Activated T-cell treated with anti-CD3 and anti-CD28 coated beads, Interleukin-2, amount 50 U/mL, for 1 hour (primary cell): ENCODE measurements around the gene SLC47A2.

Experiments
- DNase-seq: peaks from one replicate; pipeline ENCODE4 v3.0.0-alpha.2; 2020

Gene SLC47A2

DNA sequence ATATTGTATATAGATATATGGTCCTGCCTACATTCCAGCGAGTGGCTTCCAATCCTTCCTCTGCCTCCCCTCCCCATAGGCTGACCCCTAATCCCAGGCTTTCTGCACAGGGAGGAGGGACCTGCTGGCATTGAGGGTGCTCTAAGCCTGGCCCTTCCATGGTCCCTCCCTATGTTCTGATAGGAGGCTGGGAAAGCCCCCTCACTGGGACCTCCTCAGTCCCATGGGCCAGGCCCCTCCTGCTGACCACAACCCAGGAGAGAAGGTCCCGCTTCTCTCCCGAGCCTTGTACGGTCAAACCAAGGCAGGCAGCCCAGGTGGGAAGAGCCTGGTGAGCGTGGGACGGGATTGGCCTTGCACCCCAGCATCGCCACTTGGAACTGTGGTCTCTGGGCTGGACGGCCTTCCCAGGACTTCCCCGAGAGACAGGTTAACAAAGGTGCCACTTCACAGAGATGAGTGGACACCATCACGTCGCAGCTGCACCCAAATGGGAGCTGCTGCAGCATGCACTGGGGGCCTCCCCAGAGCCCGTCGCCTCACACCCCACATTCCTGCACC lies 30.9 kb upstream of the SLC47A2 start:
- DNase-seq = no peak

GRCh38 chr17:19746517-19746916 lies 30.1 kb upstream of the SLC47A2 start:
- no peak for DNase-seq

DNA sequence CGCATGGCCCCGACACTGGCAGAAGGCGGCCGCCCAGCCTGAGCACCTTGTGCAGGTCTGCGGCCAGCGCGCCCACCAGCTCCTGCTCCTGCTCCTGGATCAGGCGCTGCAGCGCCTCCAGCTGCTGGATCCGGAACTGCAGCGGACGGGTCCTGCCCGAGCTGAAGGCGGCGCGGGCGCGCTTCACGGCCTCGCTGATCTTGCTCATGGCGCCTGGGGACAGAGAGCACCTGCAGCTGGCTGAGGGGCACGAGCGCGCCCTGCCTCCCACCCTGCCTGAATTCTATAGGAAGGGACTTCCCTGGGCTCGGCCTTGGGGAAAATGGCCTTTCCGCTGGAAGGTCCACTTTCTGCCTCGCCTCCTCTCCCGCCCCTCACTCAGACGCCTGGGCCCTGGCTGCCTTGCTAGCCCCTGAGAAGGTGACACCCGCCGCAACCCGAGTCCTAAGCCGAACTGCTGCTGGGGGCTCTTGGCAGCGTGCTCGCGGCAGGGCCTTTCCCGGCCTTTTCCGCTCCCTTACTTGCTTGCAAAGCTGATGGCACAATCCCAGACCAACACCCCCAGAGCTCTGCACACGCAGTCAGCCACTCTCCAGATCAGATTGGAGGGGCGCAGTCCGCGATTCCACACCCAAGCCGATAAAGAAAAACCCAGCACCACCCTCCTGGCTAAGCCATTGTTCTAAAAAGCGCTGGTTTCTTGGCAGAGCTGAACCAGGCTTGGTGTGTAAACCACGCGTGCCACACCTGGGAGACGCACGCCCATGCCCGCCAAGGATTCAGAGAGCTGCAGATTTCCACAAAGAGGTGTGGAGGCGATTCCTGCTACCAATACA lies 28.8 kb upstream of the SLC47A2 start:
- peak; percentile 91 for DNase-seq

DNA sequence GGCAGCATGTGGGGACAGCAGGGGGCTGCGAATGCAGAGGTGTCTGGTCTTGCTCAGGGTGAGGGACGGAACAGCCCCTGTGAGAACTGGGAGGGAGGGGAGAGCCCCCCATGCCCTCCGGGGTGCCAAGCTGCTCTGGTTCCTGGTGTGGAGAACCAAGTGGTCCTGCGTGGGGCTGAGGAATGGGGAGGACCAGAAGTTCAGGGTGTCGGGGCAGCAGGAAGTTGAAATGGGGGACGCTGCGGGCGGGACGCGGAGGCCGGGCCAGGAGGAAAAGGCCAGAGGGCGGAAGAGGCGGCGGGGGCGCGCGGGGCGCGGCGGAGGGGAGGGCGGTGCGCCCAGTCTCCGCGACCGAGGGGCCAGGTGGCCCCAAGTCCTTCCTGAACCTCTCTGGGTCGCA lies 28.1 kb upstream of the SLC47A2 start:
- no peak for DNase-seq

GRCh38 chr17:19743101-19744100 lies 27.0 kb upstream of the SLC47A2 start:
- no peak for DNase-seq

GRCh38 chr17:19742495-19742894 lies 26.1 kb upstream of the SLC47A2 start:
- no peak for DNase-seq

DNA sequence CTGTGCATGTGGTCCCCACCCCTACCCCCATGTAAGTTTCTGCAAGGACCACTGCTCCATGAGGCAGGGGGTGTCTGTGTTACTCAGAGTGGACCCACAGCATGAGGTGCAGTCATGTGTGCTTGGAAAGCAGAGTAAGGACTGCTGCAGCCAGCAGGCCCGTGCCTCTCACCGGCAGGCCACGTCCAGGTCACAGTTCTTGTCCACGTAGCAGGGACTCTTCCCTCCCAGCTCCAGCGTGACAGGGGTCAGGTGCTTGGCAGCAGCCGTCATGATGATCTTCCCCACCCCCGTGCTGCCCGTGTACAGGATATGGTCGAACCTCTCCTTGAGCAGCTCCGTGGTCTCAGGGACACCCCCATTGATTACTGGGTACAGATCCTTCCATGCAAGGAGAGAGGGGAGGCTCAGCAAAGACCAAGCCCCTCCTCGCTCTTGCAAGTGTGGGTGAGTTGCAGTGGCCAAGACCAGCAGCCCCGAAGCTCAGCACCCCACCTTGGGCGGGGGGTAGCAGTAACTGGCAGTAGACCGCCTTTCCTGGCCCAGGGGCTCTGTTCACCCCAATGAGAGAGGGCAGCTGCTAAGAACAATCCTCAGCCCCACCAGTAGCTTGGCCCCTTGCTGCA lies 25.6 kb upstream of the SLC47A2 start:
- DNase-seq = no peak

- DNase-seq = no peak
Measured at GRCh38 chr17:19740933-19741332, 24.5 kb upstream of the SLC47A2 start.

DNA sequence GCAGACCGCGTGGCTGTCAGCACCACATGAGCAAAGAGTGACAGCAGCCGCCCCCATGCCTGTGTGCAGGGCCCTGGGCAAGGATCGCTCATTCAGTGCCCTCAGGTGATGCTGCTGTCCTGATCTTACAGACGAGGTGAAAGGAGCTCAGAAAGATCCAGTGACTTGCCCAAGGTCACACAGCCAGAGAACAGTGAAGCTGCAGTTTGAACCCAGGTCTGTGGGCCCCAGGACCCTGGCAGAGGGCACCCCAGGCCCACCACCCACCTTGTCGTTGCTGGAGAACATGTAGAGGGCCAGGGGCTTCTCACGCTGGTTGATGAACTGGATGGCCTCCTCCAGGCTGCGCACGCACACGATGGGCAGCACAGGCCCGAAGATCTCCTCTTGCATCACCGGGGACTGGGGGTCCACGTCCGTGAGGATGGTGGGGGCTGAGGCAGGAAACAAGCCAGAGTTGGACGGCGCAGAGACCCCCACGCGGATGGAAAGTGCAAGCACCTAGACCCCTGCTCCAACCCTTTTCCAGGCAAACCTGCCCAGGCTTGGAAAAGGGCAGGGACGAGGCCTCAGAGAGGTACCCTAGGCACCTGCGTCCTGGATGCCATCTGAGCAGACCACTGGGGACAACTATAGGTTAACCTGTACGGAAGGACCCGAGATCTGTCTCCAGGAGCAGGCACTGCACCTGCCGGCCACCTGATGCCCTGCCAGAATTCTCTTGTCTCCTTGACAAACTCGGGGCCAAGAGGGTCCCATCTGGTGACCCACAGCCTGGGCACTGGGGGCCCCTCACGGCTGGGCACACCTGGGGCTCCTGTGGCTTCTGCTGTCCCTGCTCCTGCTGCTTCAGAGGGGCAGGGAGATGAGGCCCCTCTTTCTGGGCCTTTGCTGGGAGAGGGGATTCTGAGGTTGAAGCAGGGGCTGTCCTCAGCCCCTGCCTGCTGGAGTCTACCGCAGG lies 23.1 kb upstream of the SLC47A2 start:
- no peak for DNase-seq

DNA sequence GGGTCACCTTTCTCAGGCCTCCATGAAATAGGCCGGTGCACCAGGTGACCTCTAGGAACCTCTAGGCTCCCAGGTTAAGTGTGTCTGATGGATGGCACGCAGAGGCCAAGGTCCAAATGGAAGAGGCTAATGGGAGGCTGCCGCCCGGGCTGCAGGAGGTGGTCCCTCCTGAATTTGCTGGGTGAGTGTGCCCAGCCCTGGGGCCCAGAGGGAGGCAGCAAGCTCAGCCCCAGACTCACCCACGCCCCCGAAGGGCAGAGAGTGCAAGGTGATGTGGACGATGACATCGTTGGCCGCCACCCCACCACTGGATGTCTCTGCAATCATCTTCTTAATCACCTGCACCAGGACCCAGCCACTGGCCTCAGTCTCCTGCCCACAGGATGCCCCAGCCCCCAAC lies 22.4 kb upstream of the SLC47A2 start:
- DNase-seq = no peak

DNA sequence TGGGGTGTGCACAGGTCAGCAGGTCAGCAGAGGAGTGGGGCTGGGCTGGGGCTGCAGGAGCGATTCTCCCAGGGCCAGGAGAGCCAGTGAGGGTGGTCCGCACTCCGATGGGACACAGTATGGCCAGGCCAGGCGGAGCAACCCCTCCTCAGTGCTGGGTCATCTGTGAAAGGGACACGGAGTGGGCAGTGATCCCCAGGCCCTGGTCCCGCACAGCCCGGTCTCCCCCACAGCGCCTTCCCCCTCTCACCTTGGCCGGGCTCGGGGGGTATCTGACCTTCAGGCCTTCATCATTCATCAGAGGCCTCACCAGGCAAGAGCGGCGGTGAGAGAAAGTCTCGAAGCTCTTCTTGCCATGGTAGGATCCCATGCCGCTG lies 21.7 kb upstream of the SLC47A2 start:
- no peak for DNase-seq

- no peak for DNase-seq
Measured at GRCh38 chr17:19737305-19738072, 21.1 kb upstream of the SLC47A2 start.

- DNase-seq = no peak
Measured at GRCh38 chr17:19736071-19736470, 19.7 kb upstream of the SLC47A2 start.

DNA sequence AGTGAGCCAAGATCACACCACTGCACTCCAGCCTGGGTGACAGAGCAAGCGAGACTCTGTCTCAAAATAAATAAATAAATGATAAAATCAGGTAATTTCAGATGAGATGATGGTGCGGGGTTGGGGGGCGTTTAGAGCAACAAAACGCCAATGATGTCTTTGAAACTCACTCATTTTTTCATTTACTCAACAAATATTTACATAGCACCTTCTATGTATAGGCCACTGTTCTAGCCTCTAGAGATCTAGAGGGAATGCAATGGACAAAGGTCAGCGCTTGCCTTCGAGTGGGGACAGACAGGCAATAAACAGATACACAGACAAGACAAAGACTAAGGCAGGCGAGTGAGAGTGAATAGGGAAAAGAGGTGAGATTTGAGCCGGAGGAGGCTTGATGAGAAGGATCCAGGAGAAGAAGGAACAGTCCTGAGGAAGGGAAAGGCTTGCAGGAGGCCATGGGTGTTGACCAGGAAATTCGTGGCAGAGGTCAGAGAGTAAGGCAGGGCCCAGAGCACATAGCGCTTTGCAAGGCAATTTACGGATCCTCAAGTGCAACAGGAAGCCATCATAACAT lies 17.7 kb upstream of the SLC47A2 start:
- DNase-seq = no peak

DNA sequence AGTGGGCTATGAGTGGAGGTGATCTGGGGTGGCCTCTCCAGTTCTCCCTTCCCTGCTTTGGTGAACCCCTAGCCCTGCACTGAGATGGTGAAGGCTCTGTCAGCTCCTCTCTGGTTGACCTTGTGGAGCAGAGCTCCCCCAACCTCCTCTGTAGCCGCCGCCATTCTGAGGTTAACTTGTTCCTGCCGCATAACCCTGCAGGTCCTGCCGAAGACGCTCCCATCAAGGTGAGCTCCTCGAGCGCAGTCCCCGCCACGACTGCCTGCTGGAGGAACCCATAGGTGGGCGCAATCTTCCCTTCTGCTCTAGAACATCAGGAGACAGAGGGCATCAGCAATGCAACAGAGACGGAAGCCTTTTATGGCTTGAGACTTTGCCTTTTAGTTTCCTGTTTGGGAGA lies 15.2 kb upstream of the SLC47A2 start:
- DNase-seq = no peak

DNA sequence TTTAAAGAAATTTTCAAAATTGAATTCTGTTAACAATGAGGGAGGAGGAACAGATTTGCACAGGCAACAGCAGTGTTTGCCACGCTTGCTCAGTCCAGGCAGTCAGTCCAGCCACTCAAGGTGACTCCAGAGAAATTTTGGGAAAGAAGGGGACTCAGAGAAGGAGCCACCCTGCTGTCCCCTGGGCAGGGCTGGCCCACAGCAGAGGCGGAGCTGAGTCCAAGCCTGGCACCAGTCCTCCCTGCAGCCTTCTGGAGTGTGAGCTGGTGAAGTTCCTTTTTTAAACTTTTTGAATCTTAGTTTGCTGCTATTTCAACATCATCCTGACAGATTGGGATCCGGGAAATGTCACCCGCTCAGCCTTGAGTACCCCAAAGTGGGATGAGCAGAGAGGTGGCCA lies 14.5 kb upstream of the SLC47A2 start:
- no peak for DNase-seq

DNA sequence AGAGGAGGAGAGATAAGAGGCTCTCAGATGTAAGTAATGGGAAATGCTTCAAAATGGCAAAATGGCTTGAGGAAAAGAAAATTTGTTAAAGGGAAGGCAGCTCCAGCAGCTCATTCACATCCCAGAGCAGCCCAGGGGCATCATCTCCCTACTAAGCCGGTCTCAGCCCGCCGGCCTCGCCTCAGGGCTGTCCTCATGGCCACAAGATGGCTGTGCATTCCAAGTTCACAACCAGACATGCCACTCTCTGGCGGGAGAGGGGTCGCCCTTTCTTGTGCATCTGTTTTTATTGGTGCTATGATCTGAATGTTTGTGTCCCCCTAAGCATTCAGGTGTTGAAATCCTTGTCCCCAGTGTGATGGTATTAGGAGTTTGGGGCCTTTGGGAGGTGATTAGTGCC lies 13.5 kb upstream of the SLC47A2 start:
- DNase-seq = no peak

GRCh38 chr17:19728084-19728495 lies 11.7 kb upstream of the SLC47A2 start:
- no peak for DNase-seq

- no peak for DNase-seq
Measured at GRCh38 chr17:19727501-19728078, 11.2 kb upstream of the SLC47A2 start.
